Body of pancreas (tissue), 4 donors: ENCODE results near the gene MRPS14. TPM values are rescaled to one million over a fixed set of nuclear protein-coding genes. Genes with fewer than 3 reads are reported as not detected.

Source experiments
- ATAC-seq: fragments of 150-250 bp; one replicate; pipeline ENCODE4 v1.9.1; 2016
- DNase-seq, 4 donors: peaks; one replicate each; pipeline ENCODE4 v3.0.0-alpha.2; 2019
- H3K27ac ChIP-seq, 4 donors: fragments of 200-600 bp; sonication (generic); 1 replicate in 3 of 4; 2 replicates in 1 of 4; pipeline versions ENCODE4 v1.5.1 to v1.6.1; 2016 to 2019; ENCODE audit warnings: mild to moderate bottlenecking in 1 of 4, mixed read lengths in 1 of 4, moderate library complexity in 1 of 4
- H3K27me3 ChIP-seq, 2 donors: fragments of 200-600 bp; sonication (generic); one replicate each; pipeline ENCODE4 v1.6.0; 2016; ENCODE audit warnings: mild to moderate bottlenecking in 1 of 2
- H3K36me3 ChIP-seq, 2 donors: fragments of 200-600 bp; sonication (generic); replicated peaks in 1 of 2; 2 replicates each; pipeline ENCODE4 v1.5.1; 2016; ENCODE audit warnings: low read depth in 2 of 2; ENCODE audit not compliant: insufficient read depth in 1 of 2
- H3K4me1 ChIP-seq: fragments of 200-600 bp; sonication (generic); one replicate; pipeline ENCODE4 v1.6.0; 2016
- H3K4me3 ChIP-seq, 2 donors: fragments of 200-600 bp; sonication (generic); 1 replicate in 1 of 2; 2 replicates in 1 of 2; pipeline ENCODE4 v1.5.1; 2016 to 2019
- H3K9me3 ChIP-seq, 3 donors: fragments of 200-600 bp; sonication (generic); 1 replicate in 2 of 3; 2 replicates in 1 of 3; pipeline ENCODE4 v1.5.1; 2016
- POLR2A ChIP-seq, 3 donors: fragments of 450-650 bp; IDR thresholded peaks; one replicate each; pipeline ENCODE4 v1.6.1; 2016; ENCODE audit warnings: antibody characterized with exemption in 3 of 3, mild to moderate bottlenecking in 2 of 3
- WGBS, 2 donors: methylation state at CpG; one replicate each; pipeline ENCODE4 v1.1.5; 2017; 5-methylcytosine and 5-hydroxymethylcytosine counted together
- intact Hi-C: fragments of 100-400 bp; cut with DNase I; formaldehyde crosslinking; loops from one replicate; pipeline ENCODE4 v1.15.1; 2023
- total RNA-seq, 2 donors: library from RNA; depleted of rRNA; stranded (reverse); fragments of >200 nt; gene quantifications; one replicate each; pipeline ENCODE4 v1.1.0, GENCODE V29; 2016
- TF ChIP-seq, protein P1 (sequence below), 7 experiments: fragments of 450-650 bp in 4 of 7; fragments of 200-600 bp in 3 of 7; sonication (generic) in 3 of 7; IDR thresholded peaks; one replicate each; pipeline ENCODE4 v1.5.1; 2016 to 2019; ENCODE audit warnings: antibody characterized with exemption in 7 of 7

Gene MRPS14
- total RNA-seq, 2 donors from 2014 or later = 10.9 to 15.6 TPM

DNA sequence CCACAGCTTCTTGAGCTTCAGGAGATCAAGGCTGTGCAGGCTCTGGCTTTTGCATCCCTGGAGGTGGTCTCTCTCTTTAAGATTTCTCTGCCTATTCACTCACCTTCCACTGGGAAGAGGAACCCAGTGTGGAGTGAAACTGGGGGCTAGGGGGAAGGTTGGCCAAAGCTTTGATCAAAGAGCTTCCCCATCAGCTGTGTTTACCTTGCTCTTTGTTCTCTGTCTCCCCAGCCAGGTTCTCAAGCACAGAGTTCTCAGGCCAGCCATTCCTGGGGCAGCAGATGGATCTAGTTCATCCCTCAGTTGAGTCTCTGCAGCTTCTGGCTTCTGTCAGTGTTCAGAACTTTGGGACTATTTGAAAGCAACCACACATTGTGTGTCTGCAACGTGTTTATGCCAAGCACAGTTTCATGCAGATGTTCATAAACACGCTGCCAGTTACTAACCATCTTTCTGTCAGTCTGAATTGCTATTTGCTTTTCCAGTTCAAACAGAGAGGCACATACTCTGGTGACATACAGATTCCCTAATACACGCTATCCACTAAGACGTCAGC lies 17.2 kb upstream of the MRPS14 start:
- DNase-seq (no peak), ATAC-seq (no peak)
- Histone ChIP-seq H3K9me3 (no peaks in the 10 kb centered on the region), H3K4me3 (no peak overlapping the region), H3K4me1 (no peaks in the 10 kb centered on the region), H3K36me3 (no peaks in the 10 kb centered on the region), H3K27me3 (no peaks in the 10 kb centered on the region), H3K27ac (no peak overlapping the region)
- TF ChIP-seq POLR2A (IDR thresholded peaks at IDR 0.05) = no peak
- TF ChIP-seq, protein P1, sequence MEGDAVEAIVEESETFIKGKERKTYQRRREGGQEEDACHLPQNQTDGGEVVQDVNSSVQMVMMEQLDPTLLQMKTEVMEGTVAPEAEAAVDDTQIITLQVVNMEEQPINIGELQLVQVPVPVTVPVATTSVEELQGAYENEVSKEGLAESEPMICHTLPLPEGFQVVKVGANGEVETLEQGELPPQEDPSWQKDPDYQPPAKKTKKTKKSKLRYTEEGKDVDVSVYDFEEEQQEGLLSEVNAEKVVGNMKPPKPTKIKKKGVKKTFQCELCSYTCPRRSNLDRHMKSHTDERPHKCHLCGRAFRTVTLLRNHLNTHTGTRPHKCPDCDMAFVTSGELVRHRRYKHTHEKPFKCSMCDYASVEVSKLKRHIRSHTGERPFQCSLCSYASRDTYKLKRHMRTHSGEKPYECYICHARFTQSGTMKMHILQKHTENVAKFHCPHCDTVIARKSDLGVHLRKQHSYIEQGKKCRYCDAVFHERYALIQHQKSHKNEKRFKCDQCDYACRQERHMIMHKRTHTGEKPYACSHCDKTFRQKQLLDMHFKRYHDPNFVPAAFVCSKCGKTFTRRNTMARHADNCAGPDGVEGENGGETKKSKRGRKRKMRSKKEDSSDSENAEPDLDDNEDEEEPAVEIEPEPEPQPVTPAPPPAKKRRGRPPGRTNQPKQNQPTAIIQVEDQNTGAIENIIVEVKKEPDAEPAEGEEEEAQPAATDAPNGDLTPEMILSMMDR (IDR thresholded peaks at IDR 0.05) = no peak
- intact Hi-C loops = no loop called here
- 51 to 60% methylated on average over 4 of the region's 4 CpGs for WGBS, 2 donors

DNA sequence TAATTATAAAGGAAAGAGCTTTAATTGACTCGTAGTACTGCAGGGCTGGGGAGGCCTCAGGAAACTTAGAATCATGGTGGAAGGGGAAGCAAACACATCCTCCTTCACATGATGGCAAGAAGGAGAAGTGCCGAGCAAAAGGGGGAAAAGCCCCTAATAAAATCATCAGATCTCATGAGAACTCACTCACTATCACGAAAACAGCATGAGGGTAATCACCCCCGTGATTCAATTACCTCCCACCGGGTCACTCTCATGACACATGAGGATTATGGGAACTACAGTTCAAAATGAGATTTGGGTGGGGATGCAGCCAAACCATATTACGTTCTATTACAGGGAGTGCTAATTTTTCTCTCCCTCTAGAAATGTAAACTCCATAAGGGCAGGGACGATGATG lies 14.2 kb upstream of the MRPS14 start:
- intact Hi-C loops = loop anchor here (5.0 kb wide), 1 partner anchor 80 kb away; no protein-coding TSS in a partner anchor
- no peak for ATAC-seq
- Histone ChIP-seq H3K4me1 (no peaks in the 10 kb centered on the region), H3K36me3 (no peaks in the 10 kb centered on the region), H3K27ac (no peak overlapping the region), H3K27me3 (no peaks in the 10 kb centered on the region), H3K4me3 (no peak overlapping the region), H3K9me3 (no peaks in the 10 kb centered on the region)
- 37 to 55% methylated on average over 7 of the region's 7 CpGs for WGBS, 2 donors
- no peak for DNase-seq
- TF ChIP-seq, protein P1 (IDR thresholded peaks at IDR 0.05) = no peak
- no peak for TF ChIP-seq POLR2A (IDR thresholded peaks at IDR 0.05)

DNA sequence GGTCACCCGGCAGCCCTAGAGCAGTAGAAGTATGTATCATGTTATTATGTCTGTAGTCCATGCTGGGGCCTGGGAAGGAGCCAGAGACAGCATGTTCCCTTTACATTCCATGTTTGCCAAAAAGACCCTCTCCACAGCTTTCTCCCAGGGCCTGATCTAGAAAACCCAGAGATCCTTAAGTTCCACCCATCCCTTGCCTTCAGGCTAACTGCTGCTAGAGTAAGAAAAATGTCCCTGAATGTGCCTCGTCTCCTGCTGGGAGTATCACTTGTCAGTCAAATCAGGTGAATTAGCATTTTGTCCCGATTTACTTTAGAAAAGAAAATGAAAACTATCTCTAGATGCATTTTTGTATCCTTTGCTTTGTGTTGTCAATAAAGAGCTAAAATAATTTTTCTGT lies 13.3 kb upstream of the MRPS14 start:
- H3K4me1 ChIP-seq = no peaks in the 10 kb centered on the region
- no peaks in the 10 kb centered on the region for H3K9me3 ChIP-seq
- intact Hi-C loops = loop anchor here (5.0 kb wide), 1 partner anchor 81 kb away; no protein-coding TSS in a partner anchor
- ATAC-seq = no peak
- H3K36me3 ChIP-seq = no peaks in the 10 kb centered on the region
- no peaks in the 10 kb centered on the region for H3K27me3 ChIP-seq
- WGBS, 2 donors = 61 to 66% methylated on average over 3 of the region's 3 CpGs
- no peak overlapping the region for H3K4me3 ChIP-seq
- H3K27ac ChIP-seq = no peak overlapping the region
- DNase-seq = no peak
- TF ChIP-seq, protein P1 (IDR thresholded peaks at IDR 0.05) = no peak
- no peak for TF ChIP-seq POLR2A (IDR thresholded peaks at IDR 0.05)

DNA sequence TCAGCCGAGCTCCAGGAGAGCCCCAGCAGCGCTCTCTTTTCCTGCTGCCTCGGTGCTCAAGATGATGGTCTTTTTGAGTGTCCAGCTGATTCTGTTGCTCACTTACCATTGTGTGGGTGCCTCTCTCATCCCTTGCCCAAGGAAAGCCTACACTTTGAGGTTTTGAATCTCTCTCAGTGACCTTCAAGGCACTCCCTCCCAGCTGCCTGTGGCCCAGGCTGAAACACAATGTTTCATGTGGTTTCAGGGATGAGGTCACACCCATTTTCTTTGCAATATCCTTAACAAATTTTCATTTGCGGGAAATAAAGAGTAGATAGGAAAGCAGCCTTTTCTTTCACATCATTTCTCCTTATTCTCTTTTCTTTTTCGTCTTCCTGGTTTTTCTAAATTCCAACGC lies 12.6 kb upstream of the MRPS14 start:
- Histone ChIP-seq H3K9me3 (no peaks in the 10 kb centered on the region), H3K27ac (no peak overlapping the region), H3K4me3 (no peak overlapping the region), H3K27me3 (no peaks in the 10 kb centered on the region), H3K4me1 (no peaks in the 10 kb centered on the region), H3K36me3 (no peaks in the 10 kb centered on the region)
- 77% methylated on average over 6 of the region's 6 CpGs for WGBS, 2 donors
- DNase-seq (no peak), ATAC-seq (no peak)
- TF ChIP-seq POLR2A (IDR thresholded peaks at IDR 0.05) = no peak
- TF ChIP-seq, protein P1 (IDR thresholded peaks at IDR 0.05) = no peak
- intact Hi-C loops = loop anchor here (5.0 kb wide), 1 partner anchor 81 kb away; no protein-coding TSS in a partner anchor

DNA sequence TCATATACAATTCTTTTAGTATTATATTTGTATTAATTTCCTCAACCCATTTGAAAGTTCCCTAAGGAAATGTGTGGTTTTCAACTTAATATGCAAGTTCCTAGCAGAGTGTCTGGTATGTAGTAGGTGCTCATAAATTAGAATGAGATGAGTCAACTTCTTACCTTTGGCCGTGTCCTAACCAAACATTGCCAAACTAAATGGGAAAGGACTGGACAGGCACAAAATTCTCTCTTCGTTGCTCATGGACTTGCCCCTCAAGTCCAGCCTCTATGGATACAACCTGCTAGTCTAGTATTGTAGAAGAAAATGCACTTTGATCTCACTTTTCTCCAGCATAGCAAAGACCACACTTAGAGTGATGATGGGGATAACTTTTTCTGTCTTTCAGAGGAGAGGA lies 11.6 kb upstream of the MRPS14 start:
- WGBS, 2 donors = 41 to 68% methylated on average over 2 of the region's 2 CpGs
- H3K4me3 ChIP-seq = no peak overlapping the region
- TF ChIP-seq POLR2A (IDR thresholded peaks at IDR 0.05) = no peak
- TF ChIP-seq, protein P1 (IDR thresholded peaks at IDR 0.05) = no peak
- no peak for DNase-seq
- intact Hi-C loops = loop anchor here (5.0 kb wide), 1 partner anchor 83 kb away; no protein-coding TSS in a partner anchor
- H3K27me3 ChIP-seq = no peaks in the 10 kb centered on the region
- H3K4me1 ChIP-seq = no peaks in the 10 kb centered on the region
- no peaks in the 10 kb centered on the region for H3K36me3 ChIP-seq
- H3K9me3 ChIP-seq = no peaks in the 10 kb centered on the region
- no peak for ATAC-seq
- no peak overlapping the region for H3K27ac ChIP-seq
